DMS 273 (cell line): ENCODE data around the gene NRXN3.
A peak's percentile ranks its signal among the peaks of the same experiment; 100 is the strongest.
"Not testable (repeated sequence)": the region's sequence is repeated elsewhere in the genome, so short reads cannot be mapped to it uniquely, and the experiment has no call there.

ENCODE experiments used
- DNase-seq: peaks from one replicate; lab custom pipeline; 2025; ENCODE audit not compliant: unreplicated experiment; lab: John Stamatoyannopoulos, UW

The NRXN3 gene

GRCh38 chr14:78567343-78567742 lies 397.2 kb downstream of the NRXN3 start:
- no peak for DNase-seq

- not testable (repeated sequence) for DNase-seq
Measured at GRCh38 chr14:78573736-78574135, 403.6 kb downstream of the NRXN3 start.

- DNase-seq = no peak
Measured at GRCh38 chr14:78576437-78577166, 406.4 kb downstream of the NRXN3 start.

GRCh38 chr14:78581229-78581628 lies 411.1 kb downstream of the NRXN3 start:
- DNase-seq = no peak

- DNase-seq = no peak
Measured at GRCh38 chr14:78586681-78587080, 416.5 kb downstream of the NRXN3 start.

- no peak for DNase-seq
Measured at GRCh38 chr14:78588906-78589305, 418.7 kb downstream of the NRXN3 start.

- no peak for DNase-seq
Measured at GRCh38 chr14:78592616-78593219, 422.5 kb downstream of the NRXN3 start.

GRCh38 chr14:78593949-78594348 lies 423.8 kb downstream of the NRXN3 start:
- DNase-seq = no peak

GRCh38 chr14:78595797-78596196 lies 425.6 kb downstream of the NRXN3 start:
- DNase-seq = peak; percentile 34

- DNase-seq = peak; percentile 79
Measured at GRCh38 chr14:78598046-78598920, 428.1 kb downstream of the NRXN3 start.

- DNase-seq = no peak
Measured at GRCh38 chr14:78605025-78605762, 435.0 kb downstream of the NRXN3 start.

GRCh38 chr14:78605897-78606500 lies 435.8 kb downstream of the NRXN3 start:
- no peak for DNase-seq

GRCh38 chr14:78608998-78609787 lies 439.0 kb downstream of the NRXN3 start:
- no peak for DNase-seq

GRCh38 chr14:78610994-78611393 lies 440.8 kb downstream of the NRXN3 start:
- no peak for DNase-seq

- DNase-seq = no peak
Measured at GRCh38 chr14:78611796-78612571, 441.8 kb downstream of the NRXN3 start.

GRCh38 chr14:78612666-78613065 lies 442.5 kb downstream of the NRXN3 start:
- DNase-seq = no peak

- no peak for DNase-seq
Measured at GRCh38 chr14:78614593-78614992, 444.4 kb downstream of the NRXN3 start.

- no peak for DNase-seq
Measured at GRCh38 chr14:78617735-78618134, 447.6 kb downstream of the NRXN3 start.

GRCh38 chr14:78618368-78618767 lies 448.2 kb downstream of the NRXN3 start:
- no peak for DNase-seq
